HG03095 (cell line): ENCODE data around the gene P4HTM.
A peak's percentile ranks its signal among the peaks of the same experiment; 100 is the strongest.

Experiments
- ATAC-seq: cut with Tn5 transposase; IDR thresholded peaks from one replicate; pipeline ENCODE4 v1.9.1; 2021; ENCODE audit warnings: moderate library complexity; ENCODE audit not compliant: unreplicated experiment

The P4HTM gene

DNA sequence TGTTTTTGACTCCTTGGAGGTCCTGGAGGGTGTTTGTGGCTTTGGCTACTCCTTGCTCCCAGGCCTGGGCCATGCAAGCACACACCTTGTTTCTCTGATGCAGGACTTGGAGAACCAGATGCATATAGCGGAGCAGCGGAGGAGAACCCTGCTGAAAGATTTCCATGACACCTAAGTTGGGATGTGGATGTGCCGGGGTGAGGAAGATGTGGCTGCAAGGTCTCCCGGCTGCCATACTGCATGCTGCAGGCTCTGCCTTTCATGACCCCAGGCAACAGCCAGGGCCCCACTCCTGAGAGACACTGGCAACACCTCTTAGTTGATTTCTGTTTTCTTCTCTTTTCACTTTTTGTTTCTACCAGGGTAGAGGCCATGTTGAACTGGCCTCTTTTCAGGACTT lies 6.9 kb upstream of the P4HTM start:
- ATAC-seq = no peak

- ATAC-seq = no peak
These were observed 5.4 kb upstream of the P4HTM start for GRCh38 chr3:48984663-48985062.

- no peak for ATAC-seq
These were observed 4.1 kb upstream of the P4HTM start for GRCh38 chr3:48985831-48986376.

GRCh38 chr3:48989126-48989795 lies 780 bp upstream of the P4HTM start:
- no peak for ATAC-seq

DNA sequence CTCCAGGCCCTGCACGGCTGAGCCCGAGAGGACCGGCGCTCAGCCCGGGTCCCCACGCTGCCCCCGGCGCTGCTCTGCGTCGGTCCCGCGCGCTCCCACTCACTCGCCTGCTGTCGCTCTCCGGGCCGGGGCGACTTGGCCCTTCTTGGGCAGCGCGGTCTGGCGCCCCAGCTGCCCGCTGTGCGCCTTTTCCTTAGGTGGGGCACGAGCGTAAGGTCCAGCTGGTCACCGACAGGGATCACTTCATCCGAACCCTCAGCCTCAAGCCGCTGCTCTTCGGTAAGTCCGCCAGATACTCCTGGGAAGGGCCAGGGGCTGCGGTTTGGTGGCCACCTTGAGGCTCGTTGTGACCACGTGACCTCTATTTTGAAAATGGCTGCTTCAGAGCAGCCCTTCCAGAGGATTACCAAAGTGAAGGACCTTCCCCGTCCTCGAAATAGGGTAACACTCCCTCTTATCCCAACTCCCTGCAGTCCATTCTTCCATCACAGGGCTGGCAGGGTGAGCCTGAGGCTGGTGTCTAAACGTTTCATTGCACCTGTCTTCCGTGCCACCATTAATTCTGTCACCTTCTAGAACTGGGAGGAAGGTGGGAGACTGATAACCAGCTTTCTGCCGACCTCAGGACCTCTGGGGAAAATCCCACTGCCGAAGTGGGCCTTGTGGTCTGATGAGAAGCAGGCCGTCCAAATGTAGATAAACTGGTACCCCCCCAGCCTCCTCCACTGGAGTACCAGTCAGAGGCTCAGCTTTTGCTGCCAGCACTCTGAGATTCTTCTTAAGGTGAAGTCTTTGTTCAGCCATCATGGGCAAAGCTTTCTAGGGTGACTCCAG lies 812 bp downstream of the P4HTM start:
- peak; percentile 19 for ATAC-seq

- ATAC-seq = no peak
These were observed 2.0 kb downstream of the P4HTM start for GRCh38 chr3:48991851-48992545.

DNA sequence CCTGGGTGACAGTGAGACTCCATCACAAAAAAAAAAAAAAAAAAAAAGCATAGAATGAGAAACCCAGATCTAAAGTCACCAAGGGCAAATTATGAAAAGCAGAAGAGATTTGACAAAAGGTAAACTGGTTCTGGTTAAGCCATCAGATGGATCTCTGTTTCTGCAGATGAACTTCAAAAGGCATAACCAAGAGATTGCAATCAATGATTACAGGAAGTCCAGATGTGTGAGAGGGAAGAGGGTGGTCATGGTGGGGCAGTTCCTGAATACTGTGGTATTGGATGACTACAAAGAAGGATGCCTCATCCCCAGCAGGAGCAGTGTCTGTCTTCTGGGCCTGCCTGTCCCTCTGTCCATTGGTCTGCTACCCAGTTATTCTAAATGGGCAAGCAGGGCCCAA lies 3.8 kb downstream of the P4HTM start:
- no peak for ATAC-seq

- ATAC-seq = no peak
These were observed 6.6 kb downstream of the P4HTM start for GRCh38 chr3:48996640-48997039.

DNA sequence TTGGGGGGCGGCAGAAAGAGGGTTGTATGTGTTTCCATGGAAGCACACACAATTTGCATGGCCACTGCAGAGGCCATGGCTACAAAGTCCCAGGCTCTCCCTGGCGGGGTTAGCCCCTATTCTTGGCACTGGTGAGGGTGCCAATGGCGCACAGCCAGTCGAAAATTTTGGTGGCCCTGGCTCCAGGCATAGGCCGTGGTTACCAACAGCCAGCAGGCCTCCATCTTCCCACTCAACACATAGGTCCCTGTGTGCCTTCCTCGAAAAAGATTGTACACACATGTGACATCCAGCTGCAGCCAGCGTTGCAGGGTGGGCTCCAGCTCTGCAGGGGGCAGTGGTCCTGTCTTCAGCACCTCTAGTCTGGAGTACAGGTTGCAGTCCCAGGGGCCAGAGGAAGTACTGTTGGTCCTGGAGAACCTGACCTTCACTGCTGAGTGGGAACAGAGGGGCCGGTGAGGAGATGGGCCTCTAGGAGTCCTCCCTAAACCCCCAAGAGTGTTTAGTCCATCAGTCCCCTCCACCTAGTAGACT lies 7.1 kb downstream of the P4HTM start:
- no peak for ATAC-seq

- ATAC-seq = no peak
These were observed 7.9 kb downstream of the P4HTM start for GRCh38 chr3:48997714-48998637.

GRCh38 chr3:48999085-48999858 lies 9.2 kb downstream of the P4HTM start:
- ATAC-seq = no peak

DNA sequence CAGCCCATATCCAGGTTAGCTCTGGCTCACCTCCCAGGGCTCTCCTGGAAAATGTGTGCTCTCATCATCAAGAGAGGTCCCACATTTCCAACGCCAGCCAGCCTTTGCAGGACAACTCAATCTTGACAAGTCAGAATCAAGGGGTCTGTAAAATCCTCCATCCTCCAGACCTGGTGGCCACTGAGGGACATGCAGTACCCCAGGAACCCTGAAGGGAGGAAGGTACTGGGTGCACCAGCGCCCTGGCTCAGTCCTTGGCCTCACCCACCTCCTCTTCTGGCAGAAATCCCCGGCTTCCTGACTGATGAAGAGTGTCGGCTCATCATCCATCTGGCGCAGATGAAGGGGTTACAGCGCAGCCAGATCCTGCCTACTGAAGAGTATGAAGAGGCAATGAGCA lies 11.1 kb downstream of the P4HTM start:
- no peak for ATAC-seq

DNA sequence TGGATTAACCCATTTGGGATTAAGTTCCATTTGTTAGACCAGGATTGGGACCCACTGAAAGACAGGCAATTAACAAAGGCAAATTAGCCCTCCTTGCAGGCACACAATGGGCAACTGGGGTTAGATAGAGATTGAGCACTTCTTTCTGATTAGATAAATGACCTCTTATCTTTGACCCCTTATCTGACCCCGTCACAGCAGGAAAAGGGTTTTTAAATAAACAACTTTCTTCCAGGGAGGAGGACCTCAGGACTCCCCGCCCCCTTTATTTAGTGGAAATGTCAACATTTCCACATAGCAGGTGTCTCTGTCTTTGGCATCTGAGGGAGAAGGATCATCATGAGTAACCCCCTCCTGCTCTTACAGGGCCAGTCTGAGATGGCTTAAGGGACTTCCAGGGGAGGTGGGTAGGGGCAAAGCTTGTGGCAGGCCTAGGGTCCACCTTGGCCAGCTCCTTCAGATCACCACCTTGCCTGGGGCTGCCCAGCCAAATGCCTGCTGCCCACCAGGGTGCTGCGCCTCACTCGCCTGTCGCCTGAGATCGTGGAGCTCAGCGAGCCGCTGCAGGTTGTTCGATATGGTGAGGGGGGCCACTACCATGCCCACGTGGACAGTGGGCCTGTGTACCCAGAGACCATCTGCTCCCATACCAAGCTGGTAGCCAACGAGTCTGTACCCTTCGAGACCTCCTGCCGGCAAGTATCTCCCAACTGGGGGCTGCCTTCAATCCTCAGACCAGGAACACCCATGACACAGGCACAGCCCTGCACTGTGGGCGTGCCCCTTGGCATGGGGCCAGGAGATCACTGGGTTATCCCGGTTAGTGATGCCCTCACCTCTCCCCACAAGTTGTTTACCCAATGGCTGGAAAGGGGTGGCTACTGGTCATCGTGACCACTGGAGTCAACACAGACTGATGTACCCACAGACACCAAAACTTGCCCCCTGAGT lies 14.6 kb downstream of the P4HTM start:
- no peak for ATAC-seq

DNA sequence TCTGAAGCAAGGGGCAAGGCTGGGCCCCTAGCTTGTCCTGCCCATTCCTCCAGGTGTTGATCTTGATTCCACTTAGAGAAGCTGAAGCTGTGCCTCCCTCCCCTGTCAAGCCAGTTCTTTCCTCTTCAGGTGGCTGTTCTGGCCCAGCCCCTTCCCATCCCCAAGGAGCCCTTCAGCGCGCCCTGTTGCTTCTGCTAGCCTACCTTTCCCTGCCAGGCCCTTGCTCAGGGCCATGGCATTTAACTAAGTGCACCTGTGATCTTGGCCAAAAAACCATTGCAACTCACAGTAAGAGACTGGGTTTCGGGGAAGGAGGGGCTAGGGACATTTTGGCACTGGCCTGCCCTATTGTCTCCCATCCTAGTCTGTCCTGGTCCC lies 15.3 kb downstream of the P4HTM start:
- ATAC-seq = no peak

DNA sequence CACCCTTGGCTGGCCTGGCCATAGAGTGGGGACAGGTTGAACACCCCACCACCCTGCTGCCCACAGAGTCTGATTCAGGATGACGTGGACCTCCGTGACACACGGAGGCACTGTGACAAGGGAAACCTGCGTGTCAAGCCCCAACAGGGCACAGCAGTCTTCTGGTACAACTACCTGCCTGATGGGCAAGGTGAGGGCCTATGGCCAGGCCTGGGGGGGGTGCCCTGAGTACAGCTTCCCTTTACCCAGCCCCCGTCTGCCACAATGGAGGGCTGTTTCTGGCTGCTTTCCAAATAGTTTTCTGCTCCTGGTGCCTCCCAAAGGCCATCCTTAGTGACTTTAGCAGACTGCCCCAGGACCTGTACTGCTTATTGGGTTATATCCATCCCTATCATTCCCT lies 16.0 kb downstream of the P4HTM start:
- no peak for ATAC-seq

DNA sequence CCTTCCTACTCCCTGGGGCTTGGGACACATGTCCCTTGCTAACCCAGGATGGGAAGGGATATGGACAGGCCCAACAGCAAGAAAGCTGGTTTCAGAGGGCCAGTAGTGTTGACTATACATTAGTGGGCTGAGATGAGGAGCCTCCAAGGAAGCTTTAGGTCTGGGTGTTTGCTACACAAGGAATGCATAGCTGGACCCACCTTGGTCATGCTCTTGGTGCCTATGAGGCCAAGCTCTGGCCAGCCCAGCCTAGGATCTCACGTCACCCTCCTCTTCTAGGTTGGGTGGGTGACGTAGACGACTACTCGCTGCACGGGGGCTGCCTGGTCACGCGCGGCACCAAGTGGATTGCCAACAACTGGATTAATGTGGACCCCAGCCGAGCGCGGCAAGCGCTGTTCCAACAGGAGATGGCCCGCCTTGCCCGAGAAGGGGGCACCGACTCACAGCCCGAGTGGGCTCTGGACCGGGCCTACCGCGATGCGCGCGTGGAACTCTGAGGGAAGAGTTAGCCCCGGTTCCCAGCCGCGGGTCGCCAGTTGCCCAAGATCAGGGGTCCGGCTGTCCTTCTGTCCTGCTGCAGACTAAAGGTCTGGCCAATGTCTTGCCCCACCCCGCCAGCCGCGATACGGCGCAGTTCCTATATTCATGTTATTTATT lies 16.5 kb downstream of the P4HTM start:
- no peak for ATAC-seq

DNA sequence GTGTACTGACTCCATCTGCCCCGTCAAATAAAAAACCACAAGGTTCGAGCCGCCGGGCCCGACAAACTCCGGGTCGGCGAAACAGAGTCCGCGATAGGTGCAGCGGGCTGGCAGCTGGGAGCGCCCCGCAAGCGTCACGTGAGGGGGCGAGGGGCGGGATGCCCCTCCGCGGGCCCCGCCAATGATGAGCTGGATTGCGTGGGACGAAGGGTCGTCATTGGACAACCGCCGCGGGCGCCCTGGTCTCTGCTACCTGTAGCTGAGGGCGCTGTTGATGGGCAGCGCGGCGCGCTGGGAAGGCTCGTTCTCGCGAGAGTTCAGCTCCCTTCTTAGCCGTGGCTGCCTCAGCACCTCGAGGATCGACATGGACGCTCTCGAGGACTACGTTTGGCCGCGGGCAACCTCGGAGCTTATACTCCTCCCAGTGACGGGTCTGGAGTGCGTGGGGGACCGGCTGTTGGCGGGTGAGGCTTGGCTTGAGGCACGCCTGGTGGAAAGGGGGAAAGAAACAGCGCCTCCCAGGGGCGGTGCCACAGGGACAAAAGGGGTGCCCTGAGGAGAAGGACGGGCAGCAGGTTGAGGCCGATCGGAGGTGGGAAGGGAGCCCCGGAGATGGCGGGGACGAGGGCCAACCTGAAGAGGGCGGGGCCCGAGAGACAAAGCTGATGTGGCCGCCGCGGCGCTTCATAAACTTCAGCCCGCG lies 17.2 kb downstream of the P4HTM start, which contains the start of gene WDR6:
Gene WDR6, plus strand, starts transcription at position 324 of the 703 bp plus-strand sequence. Its CDS starts 41 bp downstream, at position 365.
- peak; percentile 83 for ATAC-seq
